Nephron (organoid): ENCODE results near the gene TCF4.

Experiments
- H3K27ac Mint-ChIP-seq, 3 experiments: 2 replicates each; pipeline ENCODE4 v1.8.0; 2020; ENCODE audit warnings: mixed read lengths in 3 of 3, mild to moderate bottlenecking in 2 of 3, moderate library complexity in 1 of 3
- H3K27me3 Mint-ChIP-seq: 2 replicates; pipeline ENCODE4 v1.8.0; 2021; ENCODE audit warnings: low read depth, mild to moderate bottlenecking, moderate library complexity, mixed read lengths
- H3K36me3 Mint-ChIP-seq: 2 replicates; pipeline ENCODE4 v1.8.0; 2020; ENCODE audit warnings: low read depth, mixed read lengths
- H3K4me1 Mint-ChIP-seq: 2 replicates; pipeline ENCODE4 v1.8.0; 2020; ENCODE audit warnings: mixed read lengths
- H3K4me3 Mint-ChIP-seq, 3 experiments: 2 replicates each; pipeline ENCODE4 v1.8.0; 2020; ENCODE audit warnings: mild to moderate bottlenecking in 3 of 3, mixed read lengths in 3 of 3, moderate library complexity in 2 of 3
- H3K9me3 Mint-ChIP-seq: 2 replicates; pipeline ENCODE4 v1.8.0; 2020; ENCODE audit warnings: mixed read lengths
- TF ChIP-seq, protein P1 (sequence below), 3 experiments: fragments of 200-600 bp; sonication (generic); IDR thresholded peaks; one replicate each; pipeline ENCODE4 v1.5.0; 2021; ENCODE audit warnings: antibody characterized with exemption in 3 of 3; ENCODE audit not compliant: unreplicated experiment in 3 of 3

The TCF4 gene

DNA sequence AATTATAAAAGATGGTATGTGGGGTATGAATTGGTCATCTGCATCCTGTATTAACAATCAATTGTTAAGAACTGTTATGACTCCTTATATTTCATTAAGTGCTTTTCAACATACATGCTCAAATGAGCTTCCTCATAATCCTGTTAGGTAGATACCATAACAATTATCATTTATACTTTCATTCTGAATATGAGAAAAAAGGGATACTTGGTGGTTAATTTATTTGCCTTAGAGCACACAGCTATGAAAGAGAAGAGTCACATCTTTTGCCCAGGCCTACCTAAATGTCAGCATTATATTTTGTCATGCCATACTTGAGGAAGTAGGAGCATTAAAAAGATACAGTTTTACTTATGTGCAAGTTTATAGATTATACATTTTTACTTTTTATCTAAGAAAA is 169.6 kb downstream of the TCF4 start:
- no peaks in the 10 kb centered on the region for H3K36me3 Mint-ChIP-seq
- H3K4me3 Mint-ChIP-seq, result no peak overlapping the region
- TF ChIP-seq, protein P1, sequence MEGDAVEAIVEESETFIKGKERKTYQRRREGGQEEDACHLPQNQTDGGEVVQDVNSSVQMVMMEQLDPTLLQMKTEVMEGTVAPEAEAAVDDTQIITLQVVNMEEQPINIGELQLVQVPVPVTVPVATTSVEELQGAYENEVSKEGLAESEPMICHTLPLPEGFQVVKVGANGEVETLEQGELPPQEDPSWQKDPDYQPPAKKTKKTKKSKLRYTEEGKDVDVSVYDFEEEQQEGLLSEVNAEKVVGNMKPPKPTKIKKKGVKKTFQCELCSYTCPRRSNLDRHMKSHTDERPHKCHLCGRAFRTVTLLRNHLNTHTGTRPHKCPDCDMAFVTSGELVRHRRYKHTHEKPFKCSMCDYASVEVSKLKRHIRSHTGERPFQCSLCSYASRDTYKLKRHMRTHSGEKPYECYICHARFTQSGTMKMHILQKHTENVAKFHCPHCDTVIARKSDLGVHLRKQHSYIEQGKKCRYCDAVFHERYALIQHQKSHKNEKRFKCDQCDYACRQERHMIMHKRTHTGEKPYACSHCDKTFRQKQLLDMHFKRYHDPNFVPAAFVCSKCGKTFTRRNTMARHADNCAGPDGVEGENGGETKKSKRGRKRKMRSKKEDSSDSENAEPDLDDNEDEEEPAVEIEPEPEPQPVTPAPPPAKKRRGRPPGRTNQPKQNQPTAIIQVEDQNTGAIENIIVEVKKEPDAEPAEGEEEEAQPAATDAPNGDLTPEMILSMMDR (IDR thresholded peaks at IDR 0.05; ENCODE audit: unreplicated experiment in 3 of 3), result no peak
- H3K27ac Mint-ChIP-seq, result no peak overlapping the region
- peaks cover 7% of the 10 kb centered on the region for H3K27me3 Mint-ChIP-seq
- peaks cover 75% of the 10 kb centered on the region for H3K4me1 Mint-ChIP-seq
- no peaks in the 10 kb centered on the region for H3K9me3 Mint-ChIP-seq

DNA sequence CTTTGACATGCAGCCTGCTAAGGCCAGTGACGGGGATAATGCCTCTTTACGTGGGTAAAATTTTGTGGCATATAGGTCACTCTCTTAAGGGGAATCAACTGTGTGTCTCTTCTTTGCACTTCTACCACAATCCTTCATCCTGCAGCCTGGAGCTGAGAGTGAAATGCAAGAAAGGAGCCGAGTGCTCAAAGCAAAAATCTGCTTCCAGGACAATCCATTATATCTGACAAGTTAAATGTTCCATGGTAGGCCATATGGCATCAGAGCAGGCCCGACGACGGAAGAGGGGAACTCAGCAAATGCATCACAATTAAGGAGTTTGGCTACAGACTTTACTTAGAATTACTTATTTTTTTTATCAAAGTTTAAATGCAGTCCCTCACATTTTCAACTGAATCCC is 171.2 kb downstream of the TCF4 start:
- H3K27me3 Mint-ChIP-seq, result peaks cover 4% of the 10 kb centered on the region
- no peaks in the 10 kb centered on the region for H3K36me3 Mint-ChIP-seq
- peak overlapping the region in 1 of 3 experiments; percentile 14 for H3K27ac Mint-ChIP-seq
- H3K4me1 Mint-ChIP-seq, result peaks cover 65% of the 10 kb centered on the region
- H3K9me3 Mint-ChIP-seq, result no peaks in the 10 kb centered on the region
- TF ChIP-seq, protein P1 (IDR thresholded peaks at IDR 0.05; ENCODE audit: unreplicated experiment in 3 of 3), result no peak
- no peak overlapping the region for H3K4me3 Mint-ChIP-seq

DNA sequence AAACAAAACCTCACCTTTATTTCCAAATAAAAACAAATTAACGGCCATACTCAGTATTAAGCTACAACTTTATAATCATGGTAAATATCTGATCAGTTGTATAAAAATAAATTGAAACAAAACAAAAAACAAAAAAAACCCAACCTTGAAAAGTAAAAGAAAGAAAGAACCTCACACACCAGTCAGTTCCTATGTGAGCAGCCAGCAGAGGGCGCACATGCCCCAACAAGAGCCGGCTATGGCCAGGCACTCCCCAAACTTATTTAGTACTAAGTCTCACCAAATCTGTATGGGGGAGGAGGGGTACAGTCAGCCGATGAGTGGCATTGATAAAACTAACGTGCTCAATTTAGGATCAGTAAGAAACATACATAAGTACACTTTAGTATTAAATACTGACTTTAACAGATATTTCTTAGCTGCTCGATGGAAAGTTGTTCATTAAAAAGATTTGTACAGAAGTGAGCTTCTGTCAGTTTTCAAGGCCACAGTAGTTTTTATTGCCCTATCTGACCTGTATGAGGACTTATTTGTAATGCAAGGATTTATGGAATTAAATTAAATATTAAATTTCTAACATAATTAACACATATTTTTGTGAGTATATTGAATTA is 172.6 kb downstream of the TCF4 start:
- H3K9me3 Mint-ChIP-seq, result no peaks in the 10 kb centered on the region
- H3K36me3 Mint-ChIP-seq, result no peaks in the 10 kb centered on the region
- H3K4me1 Mint-ChIP-seq, result peaks cover 50% of the 10 kb centered on the region
- peak overlapping the region in 1 of 3 experiments; percentile 39 for H3K27ac Mint-ChIP-seq
- TF ChIP-seq, protein P1 (IDR thresholded peaks at IDR 0.05; ENCODE audit: unreplicated experiment in 3 of 3), result peak; percentile 84 to 94 (median 93)
- H3K27me3 Mint-ChIP-seq, result peaks cover 4% of the 10 kb centered on the region
- H3K4me3 Mint-ChIP-seq, result no peak overlapping the region

DNA sequence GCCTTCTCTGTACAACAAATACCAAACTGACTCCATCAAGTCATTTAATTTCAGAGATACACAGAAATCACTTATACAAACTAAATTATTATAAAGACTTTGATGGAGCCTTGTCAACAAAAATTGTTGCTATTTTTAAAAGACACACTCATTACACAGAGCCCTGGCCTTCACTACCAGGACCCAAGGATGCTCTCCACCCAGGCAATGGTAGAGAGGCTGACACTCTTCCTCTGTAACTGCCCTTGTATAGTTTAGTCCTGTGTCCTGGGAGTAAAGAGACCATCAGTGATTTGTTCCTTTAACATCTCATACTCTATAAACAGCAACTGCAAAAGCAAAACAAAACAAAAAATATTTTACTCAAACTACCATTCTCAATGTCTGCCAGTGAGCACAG is 173.5 kb downstream of the TCF4 start:
- TF ChIP-seq, protein P1 (IDR thresholded peaks at IDR 0.05; ENCODE audit: unreplicated experiment in 3 of 3), result no peak
- Mint-ChIP-seq H3K4me3 (no peak overlapping the region), H3K4me1 (peaks cover 42% of the 10 kb centered on the region), H3K9me3 (no peaks in the 10 kb centered on the region), H3K36me3 (no peaks in the 10 kb centered on the region), H3K27ac (no peak overlapping the region), H3K27me3 (peaks cover 4% of the 10 kb centered on the region)

DNA sequence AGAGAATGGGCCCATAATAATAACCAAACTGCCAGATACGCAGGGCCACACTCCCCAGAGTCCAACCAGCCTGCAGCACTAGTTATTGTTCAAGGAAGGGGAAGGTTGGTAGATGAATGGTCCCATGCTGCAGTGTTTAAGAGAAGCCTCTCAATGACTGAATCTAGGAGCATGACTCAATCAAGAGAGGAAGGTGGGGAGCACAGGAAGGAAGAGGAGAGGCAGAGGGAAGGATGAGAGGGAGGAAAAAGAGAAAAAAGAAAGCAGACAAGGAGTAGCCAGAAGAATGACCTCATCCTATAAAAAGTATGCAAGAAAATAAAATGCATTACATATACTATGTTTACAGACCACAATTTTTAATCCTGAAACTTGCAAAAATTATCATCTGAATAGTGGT is 174.5 kb downstream of the TCF4 start:
- peaks cover 44% of the 10 kb centered on the region for H3K4me1 Mint-ChIP-seq
- H3K9me3 Mint-ChIP-seq, result no peaks in the 10 kb centered on the region
- no peak overlapping the region for H3K4me3 Mint-ChIP-seq
- H3K27ac Mint-ChIP-seq, result no peak overlapping the region
- TF ChIP-seq, protein P1 (IDR thresholded peaks at IDR 0.05; ENCODE audit: unreplicated experiment in 3 of 3), result no peak
- peaks cover 4% of the 10 kb centered on the region for H3K27me3 Mint-ChIP-seq
- no peaks in the 10 kb centered on the region for H3K36me3 Mint-ChIP-seq
